Measurements from ENCODE around the gene INPP5B. TPM values are rescaled to one million over a fixed set of nuclear protein-coding genes. Genes with fewer than 3 reads are reported as not detected.

Gene INPP5B
- total RNA-seq, 2 donors from 2014 or later, result 13.4 to 19.7 TPM

- intact Hi-C loops (cut with DNase I), result loop anchor here in 1 of 2 donors (5.0 kb wide), 1 partner anchor 47 kb away; no protein-coding TSS in a partner anchor
- no peak for DNase-seq
- ATAC-seq, result peak; percentile 4 to 31
Measured at GRCh38 chr1:37858931-37859506, 87.8 kb downstream of the INPP5B start.

GRCh38 chr1:37854406-37854805, 92.4 kb downstream of the INPP5B start:
- DNase-seq (no peak), ATAC-seq (no peak)
- intact Hi-C loops (cut with DNase I), result no loop called here

GRCh38 chr1:37853157-37853556, 93.7 kb downstream of the INPP5B start:
- no peak for ATAC-seq
- intact Hi-C loops (cut with DNase I), result no loop called here
- no peak for DNase-seq

- intact Hi-C loops (cut with DNase I), result no loop called here
- DNase-seq, result no peak
- ATAC-seq, result peak in 1 of 2 donors; percentile 29
Measured at GRCh38 chr1:37851782-37852210, 95.1 kb downstream of the INPP5B start.

GRCh38 chr1:37851262-37851661, 95.6 kb downstream of the INPP5B start:
- ATAC-seq, result no peak

GRCh38 chr1:37850352-37850955, 96.4 kb downstream of the INPP5B start:
- intact Hi-C loops (cut with DNase I), result no loop called here
- DNase-seq, result no peak
- no peak for ATAC-seq

More at GRCh38 chr1:37851262-37851661, 95.6 kb downstream of the INPP5B start:
- intact Hi-C loops (cut with DNase I), result no loop called here
- no peak for DNase-seq

GRCh38 chr1:37849480-37849879, 97.4 kb downstream of the INPP5B start:
- intact Hi-C loops (cut with DNase I), result no loop called here
- ATAC-seq (no peak), DNase-seq (no peak)

- intact Hi-C loops (cut with DNase I), result no loop called here
- no peak for ATAC-seq
Measured at GRCh38 chr1:37846647-37847339, 100.1 kb downstream of the INPP5B start.

GRCh38 chr1:37845786-37846185, 101.1 kb downstream of the INPP5B start:
- intact Hi-C loops (cut with DNase I), result no loop called here
- DNase-seq (no peak), ATAC-seq (no peak)

More at GRCh38 chr1:37846647-37847339, 100.1 kb downstream of the INPP5B start:
- DNase-seq, result no peak

GRCh38 chr1:37845049-37845646, 101.7 kb downstream of the INPP5B start:
- intact Hi-C loops (cut with DNase I), result no loop called here
- ATAC-seq, result no peak
- no peak for DNase-seq

GRCh38 chr1:37844536-37844935, 102.3 kb downstream of the INPP5B start:
- intact Hi-C loops (cut with DNase I), result no loop called here
- no peak for ATAC-seq
- DNase-seq, result no peak

GRCh38 chr1:37841652-37842051, 105.2 kb downstream of the INPP5B start:
- no peak for DNase-seq
- intact Hi-C loops (cut with DNase I), result no loop called here
- ATAC-seq, result no peak

- ATAC-seq (no peak), DNase-seq (no peak)
- intact Hi-C loops (cut with DNase I), result no loop called here
Measured at GRCh38 chr1:37840711-37841110, 106.1 kb downstream of the INPP5B start.

GRCh38 chr1:37839676-37840075, 107.2 kb downstream of the INPP5B start:
- no peak for ATAC-seq
- DNase-seq, result no peak
- intact Hi-C loops (cut with DNase I), result no loop called here

- DNase-seq (no peak), ATAC-seq (no peak)
- intact Hi-C loops (cut with DNase I), result no loop called here
Measured at GRCh38 chr1:37836788-37837187, 110.1 kb downstream of the INPP5B start.

GRCh38 chr1:37831809-37832208, 115.0 kb downstream of the INPP5B start:
- intact Hi-C loops (cut with DNase I), result no loop called here
- ATAC-seq (no peak), DNase-seq (no peak)

GRCh38 chr1:37831109-37831508, 115.7 kb downstream of the INPP5B start:
- ATAC-seq (no peak), DNase-seq (no peak)
- intact Hi-C loops (cut with DNase I), result no loop called here

- intact Hi-C loops (cut with DNase I), result no loop called here
- DNase-seq (no peak), ATAC-seq (no peak)
Measured at GRCh38 chr1:37828410-37829074, 118.3 kb downstream of the INPP5B start.

- intact Hi-C loops (cut with DNase I), result no loop called here
- ATAC-seq (no peak), DNase-seq (no peak)
Measured at GRCh38 chr1:37825506-37825905, 121.3 kb downstream of the INPP5B start.

- ATAC-seq (no peak), DNase-seq (no peak)
- intact Hi-C loops (cut with DNase I), result no loop called here
Measured at GRCh38 chr1:37824001-37824400, 122.9 kb downstream of the INPP5B start.
